ENCODE results near the gene TARM1.
A peak's percentile ranks its signal among the peaks of the same experiment; 100 is the strongest.
"Not testable (repeated sequence)": the region's sequence is repeated elsewhere in the genome, so short reads cannot be mapped to it uniquely, and the experiment has no call there.

Gene TARM1

GRCh38 chr19:54099903-54100255 lies 18.7 kb upstream of the TARM1 start:
- DNase-seq (ENCODE audit: low read depth in 2 of 2): not testable (repeated sequence)

GRCh38 chr19:54099190-54099902 lies 18.2 kb upstream of the TARM1 start:
- no peak for DNase-seq (ENCODE audit: low read depth in 2 of 2)

- DNase-seq (ENCODE audit: low read depth in 2 of 2): no peak
Measured at GRCh38 chr19:54096617-54097106, 15.5 kb upstream of the TARM1 start.

GRCh38 chr19:54095859-54096616 lies 14.9 kb upstream of the TARM1 start:
- peak; percentile 29 to 41 for DNase-seq (ENCODE audit: low read depth in 2 of 2)

GRCh38 chr19:54095136-54095858 lies 14.1 kb upstream of the TARM1 start:
- no peak for DNase-seq (ENCODE audit: low read depth in 2 of 2)

GRCh38 chr19:54094426-54095000 lies 13.3 kb upstream of the TARM1 start:
- no peak for DNase-seq (ENCODE audit: low read depth in 2 of 2)

GRCh38 chr19:54084410-54084809 lies 3.2 kb upstream of the TARM1 start:
- DNase-seq (ENCODE audit: low read depth in 2 of 2): no peak

GRCh38 chr19:54077334-54077733 lies 3.8 kb downstream of the TARM1 start:
- no peak for DNase-seq (ENCODE audit: low read depth in 2 of 2)

GRCh38 chr19:54074851-54075250 lies 6.3 kb downstream of the TARM1 start:
- DNase-seq (ENCODE audit: low read depth in 2 of 2): no peak

GRCh38 chr19:54073829-54074228 lies 7.3 kb downstream of the TARM1 start:
- no peak for DNase-seq (ENCODE audit: low read depth in 2 of 2)

- DNase-seq (ENCODE audit: low read depth in 2 of 2): no peak
Measured at GRCh38 chr19:54069470-54069869, 11.7 kb downstream of the TARM1 start.

- DNase-seq (ENCODE audit: low read depth in 2 of 2): no peak
Measured at GRCh38 chr19:54063350-54064116, 17.6 kb downstream of the TARM1 start, which contains the start of gene VSTM1. VSTM1 (minus strand) TSS chr19:54063897; CDS start chr19:54063777, 120 bp downstream.

GRCh38 chr19:54062643-54063042 lies 18.5 kb downstream of the TARM1 start:
- no peak for DNase-seq (ENCODE audit: low read depth in 2 of 2)

GRCh38 chr19:54047616-54048015 lies 33.5 kb downstream of the TARM1 start:
- no peak for DNase-seq (ENCODE audit: low read depth in 2 of 2)

- DNase-seq (ENCODE audit: low read depth in 2 of 2): no peak
Measured at GRCh38 chr19:54045771-54046170, 35.4 kb downstream of the TARM1 start.

GRCh38 chr19:54042989-54043388 lies 38.2 kb downstream of the TARM1 start:
- no peak for DNase-seq (ENCODE audit: low read depth in 2 of 2)

GRCh38 chr19:54041969-54042606 lies 39.1 kb downstream of the TARM1 start:
- DNase-seq (ENCODE audit: low read depth in 2 of 2): no peak

GRCh38 chr19:54040003-54040402 lies 41.2 kb downstream of the TARM1 start:
- no peak for DNase-seq (ENCODE audit: low read depth in 2 of 2)

GRCh38 chr19:54036542-54036941 lies 44.6 kb downstream of the TARM1 start:
- DNase-seq (ENCODE audit: low read depth in 2 of 2): not testable (repeated sequence)
